Bronchial epithelial cell (primary cell): Measurements from ENCODE around the gene AGBL1. TPM values are rescaled to one million over a fixed set of nuclear protein-coding genes. Genes with fewer than 3 reads are reported as not detected.
A peak's percentile ranks its signal among the peaks of the same experiment; 100 is the strongest.

Experiments used
- DNase-seq: peaks from one replicate; pipeline ENCODE4 v3.0.0-alpha.2; 2010; ENCODE audit warnings: low read depth
- FAIRE-seq: peaks from 2 replicates; lab custom pipeline; 2011; peaks lifted over from hg19 to GRCh38; lab: Jason Lieb, UNC
- H3K27me3 ChIP-seq: 2 replicates; pipeline ENCODE4 v1.5.1; 2011; ENCODE audit warnings: low read length; ENCODE audit not compliant: control insufficient read depth, insufficient read depth
- H3K36me3 ChIP-seq: 2 replicates; pipeline ENCODE4 v1.5.1; 2011; ENCODE audit warnings: low read length; ENCODE audit not compliant: control insufficient read depth, insufficient read depth
- H3K4me3 ChIP-seq: 2 replicates; pipeline ENCODE4 v1.5.1; 2011; ENCODE audit warnings: mild to moderate bottlenecking, low read depth, low read length, control low read depth
- total RNA-seq: library from RNA; depleted of rRNA; stranded (reverse); fragments of >200 nt; gene quantifications from 2 replicates; pipeline ENCODE4 v1.2.1, GENCODE V29; 2014
- TF ChIP-seq, protein P1 (sequence below): IDR thresholded peaks from 2 replicates; pipeline ENCODE4 v1.5.1; 2011; ENCODE audit warnings: mild to moderate bottlenecking, moderate library complexity, low read length, control low read depth, inconsistent platforms; ENCODE audit not compliant: insufficient read depth, severe bottlenecking

Gene AGBL1
- total RNA-seq, 1 donor from 2014 or later, result not detected

DNA sequence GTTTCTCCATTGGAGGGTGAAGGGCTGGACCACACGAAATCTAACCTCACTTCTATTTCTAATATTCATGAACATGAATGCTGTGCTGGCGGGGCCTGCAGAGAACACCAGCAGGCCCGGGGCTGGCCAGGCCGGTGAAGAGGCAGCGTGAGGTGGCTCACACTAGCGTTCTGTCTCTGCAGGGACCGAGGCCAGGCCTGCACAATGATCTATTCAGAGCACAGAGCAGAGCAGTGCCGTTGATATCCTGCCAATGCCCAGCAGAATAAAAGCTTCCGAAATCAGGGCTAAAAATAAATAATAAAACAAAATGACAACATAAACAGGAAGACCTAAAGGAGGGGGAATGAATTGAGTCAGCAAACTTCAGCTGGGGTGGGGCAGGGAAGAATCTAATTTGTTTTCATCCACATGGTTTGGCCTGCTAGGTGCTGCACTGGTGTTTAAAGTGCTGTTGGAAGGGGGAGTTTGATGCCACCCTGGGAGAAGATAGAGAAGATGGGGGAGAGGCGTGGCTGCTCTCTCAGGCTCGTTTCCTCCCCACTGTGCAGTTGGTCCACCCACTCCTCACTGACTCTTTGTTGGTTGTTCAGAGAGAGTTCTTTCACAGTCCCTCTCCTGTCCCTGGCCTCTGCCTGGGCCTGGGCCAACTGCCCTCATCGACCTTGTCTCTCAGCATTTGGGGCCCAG is 837.1 kb downstream of the AGBL1 start:
- FAIRE-seq (no peak), DNase-seq (no peak)

DNA sequence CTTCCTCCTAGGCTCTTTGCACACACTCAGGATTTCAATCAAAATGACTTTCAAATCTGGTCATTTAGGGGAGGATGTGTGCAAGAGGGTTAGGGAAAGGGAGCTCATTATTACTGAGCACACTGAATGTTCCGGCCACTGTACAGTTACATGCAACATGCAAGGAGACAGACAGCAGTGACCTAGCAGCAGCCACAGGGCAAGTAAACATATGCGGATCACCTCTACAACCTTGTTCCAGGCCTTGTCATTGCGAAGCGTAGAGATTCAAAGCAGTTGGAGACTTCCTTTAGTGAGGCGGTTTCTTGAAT is 837.6 kb downstream of the AGBL1 start:
- no peaks in the 10 kb centered on the region for H3K36me3 ChIP-seq
- TF ChIP-seq, protein P1, sequence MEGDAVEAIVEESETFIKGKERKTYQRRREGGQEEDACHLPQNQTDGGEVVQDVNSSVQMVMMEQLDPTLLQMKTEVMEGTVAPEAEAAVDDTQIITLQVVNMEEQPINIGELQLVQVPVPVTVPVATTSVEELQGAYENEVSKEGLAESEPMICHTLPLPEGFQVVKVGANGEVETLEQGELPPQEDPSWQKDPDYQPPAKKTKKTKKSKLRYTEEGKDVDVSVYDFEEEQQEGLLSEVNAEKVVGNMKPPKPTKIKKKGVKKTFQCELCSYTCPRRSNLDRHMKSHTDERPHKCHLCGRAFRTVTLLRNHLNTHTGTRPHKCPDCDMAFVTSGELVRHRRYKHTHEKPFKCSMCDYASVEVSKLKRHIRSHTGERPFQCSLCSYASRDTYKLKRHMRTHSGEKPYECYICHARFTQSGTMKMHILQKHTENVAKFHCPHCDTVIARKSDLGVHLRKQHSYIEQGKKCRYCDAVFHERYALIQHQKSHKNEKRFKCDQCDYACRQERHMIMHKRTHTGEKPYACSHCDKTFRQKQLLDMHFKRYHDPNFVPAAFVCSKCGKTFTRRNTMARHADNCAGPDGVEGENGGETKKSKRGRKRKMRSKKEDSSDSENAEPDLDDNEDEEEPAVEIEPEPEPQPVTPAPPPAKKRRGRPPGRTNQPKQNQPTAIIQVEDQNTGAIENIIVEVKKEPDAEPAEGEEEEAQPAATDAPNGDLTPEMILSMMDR, result no peak
- H3K4me3 ChIP-seq, result no peak overlapping the region
- FAIRE-seq (peak; percentile 64), DNase-seq (no peak)
- H3K27me3 ChIP-seq, result no peaks in the 10 kb centered on the region

More for the DNA sequence above, 837.1 kb downstream of the AGBL1 start:
- Histone ChIP-seq H3K4me3 (no peak overlapping the region), H3K27me3 (no peaks in the 10 kb centered on the region), H3K36me3 (no peaks in the 10 kb centered on the region)
- TF ChIP-seq, protein P1, result no peak

DNA sequence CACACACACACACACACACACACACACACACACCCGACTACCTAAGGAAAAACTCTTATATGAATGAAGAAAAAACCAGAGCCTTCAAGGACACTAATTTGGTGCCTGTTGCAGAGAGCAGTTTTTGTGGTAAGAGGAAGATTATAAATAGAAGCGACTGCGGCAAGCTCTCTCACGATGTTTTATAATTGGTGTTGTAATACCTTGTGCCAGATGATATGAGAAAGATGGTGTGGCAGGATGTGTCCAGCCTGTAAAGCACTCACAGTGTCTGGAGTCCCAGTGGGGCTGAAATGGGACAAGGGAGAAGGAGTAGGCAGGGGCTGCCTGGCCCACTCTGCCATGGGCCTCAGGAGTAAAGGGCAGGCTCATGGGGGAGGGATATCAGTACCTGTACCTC is 839.9 kb downstream of the AGBL1 start:
- DNase-seq, result no peak
- Histone ChIP-seq H3K36me3 (no peaks in the 10 kb centered on the region), H3K4me3 (no peak overlapping the region), H3K27me3 (no peaks in the 10 kb centered on the region)
- TF ChIP-seq, protein P1, result no peak
- no peak for FAIRE-seq

DNA sequence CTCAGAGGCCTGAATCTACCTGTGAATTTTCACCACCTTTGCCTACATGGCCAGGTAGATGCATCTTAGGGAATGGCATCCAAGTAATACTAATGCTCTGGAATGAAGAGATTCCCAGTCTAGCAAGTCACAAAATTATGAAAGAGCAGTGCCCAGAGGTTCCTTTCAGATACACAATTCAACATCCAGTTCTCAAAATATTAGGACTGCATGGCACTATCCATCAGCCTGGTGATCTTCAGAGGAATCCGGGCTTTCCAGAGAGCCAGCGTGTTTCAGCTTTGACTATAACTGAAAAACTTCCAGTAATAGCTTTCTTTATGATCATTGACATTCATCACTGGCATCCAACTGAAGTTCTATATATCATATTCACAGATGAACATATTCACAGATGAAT is 849.8 kb downstream of the AGBL1 start:
- FAIRE-seq, result no peak
- H3K27me3 ChIP-seq, result no peaks in the 10 kb centered on the region
- no peak overlapping the region for H3K4me3 ChIP-seq
- no peak for DNase-seq
- H3K36me3 ChIP-seq, result no peaks in the 10 kb centered on the region
- TF ChIP-seq, protein P1, result no peak

DNA sequence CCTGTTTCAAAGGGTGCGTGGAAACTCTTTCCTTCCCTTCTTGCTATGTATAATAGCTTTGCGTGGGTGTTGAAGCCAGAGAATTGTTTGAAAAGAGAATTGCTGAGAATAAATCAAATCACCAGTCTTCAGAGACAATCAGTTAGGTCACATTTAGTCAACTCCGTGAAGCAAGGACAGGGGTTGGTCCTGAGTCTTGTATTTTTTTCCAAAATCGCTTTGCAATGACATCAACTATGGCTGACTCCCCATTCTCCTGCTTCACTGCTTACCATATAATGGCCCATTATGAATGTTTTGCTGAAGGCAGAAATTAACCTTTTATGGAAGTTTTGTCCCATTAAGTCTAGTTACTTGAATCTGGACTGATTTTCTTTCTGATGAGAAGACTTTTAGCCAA is 852.8 kb downstream of the AGBL1 start:
- TF ChIP-seq, protein P1, result no peak
- no peaks in the 10 kb centered on the region for H3K27me3 ChIP-seq
- no peak for DNase-seq
- H3K4me3 ChIP-seq, result no peak overlapping the region
- no peaks in the 10 kb centered on the region for H3K36me3 ChIP-seq
- FAIRE-seq, result no peak

DNA sequence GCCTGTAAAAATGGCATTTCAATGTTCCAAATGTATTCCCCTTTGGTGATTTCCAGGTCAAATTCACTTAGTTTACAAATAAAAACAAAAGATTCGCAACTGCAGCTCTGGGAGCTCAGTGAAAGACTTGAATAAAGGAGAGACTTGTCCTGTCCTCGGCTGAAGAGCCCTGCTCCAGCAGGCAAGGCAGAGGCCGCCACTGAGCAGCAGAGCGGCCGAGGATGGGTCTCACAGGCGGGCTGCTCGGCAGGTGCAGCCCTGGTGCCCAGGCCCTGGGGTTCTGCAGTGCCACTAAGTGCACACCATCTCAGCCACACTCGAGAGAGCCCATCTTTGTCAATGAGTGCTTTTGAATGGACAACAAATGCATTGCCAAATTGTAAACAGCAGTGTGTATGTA is 856.2 kb downstream of the AGBL1 start:
- no peaks in the 10 kb centered on the region for H3K27me3 ChIP-seq
- TF ChIP-seq, protein P1, result no peak
- FAIRE-seq, result no peak
- DNase-seq, result no peak
- no peaks in the 10 kb centered on the region for H3K36me3 ChIP-seq
- H3K4me3 ChIP-seq, result no peak overlapping the region
